ENCODE measurements around the gene HSPD1. TPM values are rescaled to one million over a fixed set of nuclear protein-coding genes. Genes with fewer than 3 reads are reported as not detected.

Gene HSPD1
- polyA plus RNA-seq, 3 donors = 650 to 685 (median 650) TPM

GRCh38 chr2:197446844-197447243 is 52.8 kb downstream of the HSPD1 start:
- no peak for DNase-seq (ENCODE audit: low read depth in 3 of 3, low spot score in 2 of 3)

GRCh38 chr2:197445746-197446145 is 53.9 kb downstream of the HSPD1 start:
- no peak for DNase-seq (ENCODE audit: low read depth in 3 of 3, low spot score in 2 of 3)

- DNase-seq (ENCODE audit: low read depth in 3 of 3, low spot score in 2 of 3) = no peak
These were observed 56.8 kb downstream of the HSPD1 start for GRCh38 chr2:197442857-197443256.

- DNase-seq (ENCODE audit: low read depth in 3 of 3, low spot score in 2 of 3) = no peak
These were observed 62.3 kb downstream of the HSPD1 start for GRCh38 chr2:197437380-197437779.

Other genes with a start within 250 kb of the HSPD1 start
- 10 to 100 TPM in 1 of 3 donors, 1 to 10 TPM in 2; 9.6 to 10.5 (median 9.8) TPM for gene ANKRD44, start 189.1 kb downstream of the HSPD1 start, polyA plus RNA-seq (ENCODE audit: insufficient read length in 3 of 3)
- 100 to 1,000 TPM; 625 to 703 (median 690) TPM for gene SF3B1, start 64.8 kb downstream of the HSPD1 start, polyA plus RNA-seq (ENCODE audit: insufficient read length in 3 of 3)
- 10 to 100 TPM; 20.6 to 20.8 (median 20.8) TPM for gene COQ10B, start 46.3 kb downstream of the HSPD1 start, polyA plus RNA-seq (ENCODE audit: insufficient read length in 3 of 3)
- gene HSPE1, start 539 bp upstream of the HSPD1 start, polyA plus RNA-seq (ENCODE audit: insufficient read length in 3 of 3) = 100 to 1,000 TPM; 312 to 330 (median 325) TPM
- 10 to 100 TPM; 47.0 to 58.3 (median 57.9) TPM for gene MOB4, start 16.2 kb upstream of the HSPD1 start, polyA plus RNA-seq (ENCODE audit: insufficient read length in 3 of 3)
- 10 to 100 TPM; 19.2 to 24.8 (median 21.4) TPM for gene RFTN2, start 175.7 kb upstream of the HSPD1 start, polyA plus RNA-seq (ENCODE audit: insufficient read length in 3 of 3)
- gene MARS2, start 205.5 kb upstream of the HSPD1 start, polyA plus RNA-seq (ENCODE audit: insufficient read length in 3 of 3) = 1 to 10 TPM; 7.1 to 8.1 (median 7.9) TPM